ENCODE data around the gene MRAP. TPM values are rescaled to one million over a fixed set of nuclear protein-coding genes. Genes with fewer than 3 reads are reported as not detected.

MRAP gene
- total and polyA plus RNA-seq, 10 of the 15 experiments (the other 5 are each of a cell fraction or from before 2014, with no cell fraction given): 0.34 to 1.2 TPM; not detected in 8

DNA sequence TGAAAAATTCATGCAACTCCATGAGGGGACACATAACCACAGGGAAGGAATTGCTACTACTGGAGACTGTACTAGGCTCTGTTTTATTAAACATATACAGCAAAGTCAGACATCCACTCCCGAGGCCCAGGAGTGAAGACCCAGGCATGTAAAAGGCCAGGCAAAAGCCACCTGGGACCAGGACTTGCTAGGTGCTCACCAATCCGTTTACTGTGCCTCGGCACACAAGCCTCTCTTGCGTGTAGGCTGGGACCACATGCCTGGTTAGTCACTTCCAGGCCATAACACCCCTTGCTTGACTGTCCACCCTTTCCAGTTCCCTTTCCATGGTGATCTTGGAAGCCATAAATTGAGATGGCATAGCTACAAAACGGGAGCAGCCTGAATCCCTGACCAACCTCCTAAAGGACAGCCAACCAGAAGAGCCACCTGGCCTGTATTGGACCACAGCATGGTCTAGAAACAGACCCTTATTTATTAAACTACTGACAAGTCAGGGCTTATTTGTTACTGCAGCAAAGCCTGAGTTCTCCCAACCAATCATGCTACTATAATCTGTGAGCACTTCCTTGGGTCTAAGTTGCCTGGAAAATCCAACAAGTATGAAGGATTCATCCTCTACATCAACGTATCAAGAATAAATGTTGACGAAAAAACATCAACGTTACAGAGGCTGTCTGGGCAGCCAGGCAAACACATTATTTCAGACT, 54.5 kb downstream of the MRAP start (continued):
- TF ChIP-seq EP300 (IDR thresholded peaks at IDR 0.05; ENCODE audit: borderline replicate concordance in 1 of 2, control insufficient read depth in 1 of 2, low read depth in 2 of 2, low read length in 2 of 2) (no peak), ZNF207 (IDR thresholded peaks at IDR 0.05; ENCODE audit: borderline replicate concordance) (no peak), ZSCAN29 (IDR thresholded peaks at IDR 0.05) (no peak)

DNA sequence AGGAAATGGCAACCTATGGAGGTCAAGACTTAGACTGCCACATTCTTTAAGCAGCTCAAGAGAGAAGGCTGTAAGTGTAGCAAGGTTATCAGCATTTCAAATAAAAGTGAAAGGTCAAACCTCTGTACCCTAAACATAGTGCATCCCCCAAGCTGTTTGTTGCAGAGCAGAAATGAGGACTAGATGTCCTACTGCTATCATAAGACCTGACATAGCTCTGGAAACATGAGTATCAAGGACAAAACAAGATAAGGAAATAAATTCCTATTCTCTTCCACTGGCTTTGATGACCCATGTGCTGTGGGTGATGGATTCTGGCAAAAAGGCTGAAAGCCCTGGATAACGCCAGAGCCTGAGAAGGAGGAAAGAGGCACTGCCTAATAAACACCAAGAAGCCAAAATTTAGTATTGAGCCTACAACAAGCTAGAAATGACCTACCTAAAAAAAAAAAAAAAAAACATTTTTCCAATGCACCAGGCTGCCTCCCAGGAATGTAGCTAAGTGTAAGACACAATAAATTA, 58.3 kb downstream of the MRAP start:
- WGBS (ENCODE audit: insufficient coverage, insufficient replicate concordance, low lambda C conversion rate, missing lambda C conversion rate): 100% methylated on average over 1 of the region's 1 CpG
- ATAC-seq (no peak), DNase-seq (ENCODE audit: low read depth, low spot score) (no peak), FAIRE-seq (no peak)
- H3K4me3 ChIP-seq: no peak overlapping the region
- TF ChIP-seq, protein P1, sequence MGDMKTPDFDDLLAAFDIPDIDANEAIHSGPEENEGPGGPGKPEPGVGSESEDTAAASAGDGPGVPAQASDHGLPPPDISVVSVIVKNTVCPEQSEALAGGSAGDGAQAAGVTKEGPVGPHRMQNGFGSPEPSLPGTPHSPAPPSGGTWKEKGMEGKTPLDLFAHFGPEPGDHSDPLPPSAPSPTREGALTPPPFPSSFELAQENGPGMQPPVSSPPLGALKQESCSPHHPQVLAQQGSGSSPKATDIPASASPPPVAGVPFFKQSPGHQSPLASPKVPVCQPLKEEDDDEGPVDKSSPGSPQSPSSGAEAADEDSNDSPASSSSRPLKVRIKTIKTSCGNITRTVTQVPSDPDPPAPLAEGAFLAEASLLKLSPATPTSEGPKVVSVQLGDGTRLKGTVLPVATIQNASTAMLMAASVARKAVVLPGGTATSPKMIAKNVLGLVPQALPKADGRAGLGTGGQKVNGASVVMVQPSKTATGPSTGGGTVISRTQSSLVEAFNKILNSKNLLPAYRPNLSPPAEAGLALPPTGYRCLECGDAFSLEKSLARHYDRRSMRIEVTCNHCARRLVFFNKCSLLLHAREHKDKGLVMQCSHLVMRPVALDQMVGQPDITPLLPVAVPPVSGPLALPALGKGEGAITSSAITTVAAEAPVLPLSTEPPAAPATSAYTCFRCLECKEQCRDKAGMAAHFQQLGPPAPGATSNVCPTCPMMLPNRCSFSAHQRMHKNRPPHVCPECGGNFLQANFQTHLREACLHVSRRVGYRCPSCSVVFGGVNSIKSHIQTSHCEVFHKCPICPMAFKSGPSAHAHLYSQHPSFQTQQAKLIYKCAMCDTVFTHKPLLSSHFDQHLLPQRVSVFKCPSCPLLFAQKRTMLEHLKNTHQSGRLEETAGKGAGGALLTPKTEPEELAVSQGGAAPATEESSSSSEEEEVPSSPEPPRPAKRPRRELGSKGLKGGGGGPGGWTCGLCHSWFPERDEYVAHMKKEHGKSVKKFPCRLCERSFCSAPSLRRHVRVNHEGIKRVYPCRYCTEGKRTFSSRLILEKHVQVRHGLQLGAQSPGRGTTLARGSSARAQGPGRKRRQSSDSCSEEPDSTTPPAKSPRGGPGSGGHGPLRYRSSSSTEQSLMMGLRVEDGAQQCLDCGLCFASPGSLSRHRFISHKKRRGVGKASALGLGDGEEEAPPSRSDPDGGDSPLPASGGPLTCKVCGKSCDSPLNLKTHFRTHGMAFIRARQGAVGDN (IDR thresholded peaks at IDR 0.05): no peak
- TF ChIP-seq FOXM1 (IDR thresholded peaks at IDR 0.05; ENCODE audit: low read depth, low read length) (no peak), EED (IDR thresholded peaks at IDR 0.05; ENCODE audit: low read depth) (no peak), NR2C2 (IDR thresholded peaks at IDR 0.05; ENCODE audit: borderline replicate concordance, control insufficient read depth, insufficient read length, low read depth) (no peak), TCF3 (IDR thresholded peaks at IDR 0.05; ENCODE audit: borderline replicate concordance, insufficient read depth, low read depth, low read length) (no peak), SMC3 (IDR thresholded peaks at IDR 0.05; ENCODE audit: borderline replicate concordance, low read length) (no peak), PML (IDR thresholded peaks at IDR 0.05; ENCODE audit: low read length) (no peak)
- TF ChIP-seq, protein P2, sequence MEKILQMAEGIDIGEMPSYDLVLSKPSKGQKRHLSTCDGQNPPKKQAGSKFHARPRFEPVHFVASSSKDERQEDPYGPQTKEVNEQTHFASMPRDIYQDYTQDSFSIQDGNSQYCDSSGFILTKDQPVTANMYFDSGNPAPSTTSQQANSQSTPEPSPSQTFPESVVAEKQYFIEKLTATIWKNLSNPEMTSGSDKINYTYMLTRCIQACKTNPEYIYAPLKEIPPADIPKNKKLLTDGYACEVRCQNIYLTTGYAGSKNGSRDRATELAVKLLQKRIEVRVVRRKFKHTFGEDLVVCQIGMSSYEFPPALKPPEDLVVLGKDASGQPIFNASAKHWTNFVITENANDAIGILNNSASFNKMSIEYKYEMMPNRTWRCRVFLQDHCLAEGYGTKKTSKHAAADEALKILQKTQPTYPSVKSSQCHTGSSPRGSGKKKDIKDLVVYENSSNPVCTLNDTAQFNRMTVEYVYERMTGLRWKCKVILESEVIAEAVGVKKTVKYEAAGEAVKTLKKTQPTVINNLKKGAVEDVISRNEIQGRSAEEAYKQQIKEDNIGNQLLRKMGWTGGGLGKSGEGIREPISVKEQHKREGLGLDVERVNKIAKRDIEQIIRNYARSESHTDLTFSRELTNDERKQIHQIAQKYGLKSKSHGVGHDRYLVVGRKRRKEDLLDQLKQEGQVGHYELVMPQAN (conservative IDR thresholded peaks at IDR 0.05): no peak
- TF ChIP-seq, protein P3, sequence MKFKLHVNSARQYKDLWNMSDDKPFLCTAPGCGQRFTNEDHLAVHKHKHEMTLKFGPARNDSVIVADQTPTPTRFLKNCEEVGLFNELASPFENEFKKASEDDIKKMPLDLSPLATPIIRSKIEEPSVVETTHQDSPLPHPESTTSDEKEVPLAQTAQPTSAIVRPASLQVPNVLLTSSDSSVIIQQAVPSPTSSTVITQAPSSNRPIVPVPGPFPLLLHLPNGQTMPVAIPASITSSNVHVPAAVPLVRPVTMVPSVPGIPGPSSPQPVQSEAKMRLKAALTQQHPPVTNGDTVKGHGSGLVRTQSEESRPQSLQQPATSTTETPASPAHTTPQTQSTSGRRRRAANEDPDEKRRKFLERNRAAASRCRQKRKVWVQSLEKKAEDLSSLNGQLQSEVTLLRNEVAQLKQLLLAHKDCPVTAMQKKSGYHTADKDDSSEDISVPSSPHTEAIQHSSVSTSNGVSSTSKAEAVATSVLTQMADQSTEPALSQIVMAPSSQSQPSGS (IDR thresholded peaks at IDR 0.05; ENCODE audit: low read length): no peak
- H3K4me2 ChIP-seq (ENCODE audit: control insufficient read depth, insufficient read depth): no peak overlapping the region
- no TSS peak for BruUV-seq (replicated peaks)
- no peak overlapping the region for H3K9ac ChIP-seq (ENCODE audit: control insufficient read depth, insufficient read depth, low read length)
- in situ Hi-C loops (cut with MboI): no loop called here
- no peaks in the 10 kb centered on the region for H3K79me2 ChIP-seq (ENCODE audit: control insufficient read depth, insufficient read depth, low read length)
- ChIA-PET CTCF (interaction anchor here (0.6 kb wide), 1 partner anchor 577 kb away, joined by 4 read pairs; no protein-coding TSS in a partner anchor), POLR2A (interaction anchor here (0.5 to 0.6 kb wide), 3 partner anchors 10 to 1186 kb away, joined by 3 to 6 read pairs (median 5); no protein-coding TSS in a partner anchor), SMC1A (ENCODE audit: uncharacterized antibody, unreplicated experiment) (no interaction called here), RAD21 (ENCODE audit: unreplicated experiment) (no interaction called here)
- H3K27me3 ChIP-seq (replicated peaks in 1 of 2; ENCODE audit: control insufficient read depth in 2 of 2, insufficient read depth in 2 of 2, low read length in 1 of 2): no peaks in the 10 kb centered on the region
- H3K4me1 ChIP-seq (ENCODE audit: control insufficient read depth, insufficient read depth, low read length): no peaks in the 10 kb centered on the region
- intact Hi-C loops (cut with micrococcal nuclease; ENCODE audit: unreplicated experiment): no loop called here
- no peaks in the 10 kb centered on the region for H3K9me3 ChIP-seq (replicated peaks; ENCODE audit: control insufficient read depth, insufficient read depth, low read length)
- no peak overlapping the region for H3K27ac ChIP-seq (ENCODE audit: control insufficient read depth, insufficient read depth)
- H4K20me1 ChIP-seq (ENCODE audit: control insufficient read depth, insufficient read depth): no peaks in the 10 kb centered on the region
- H2AFZ ChIP-seq (ENCODE audit: control insufficient read depth, low read depth, low read length): no peak overlapping the region
- H3K36me3 ChIP-seq (ENCODE audit: control insufficient read depth in 2 of 2, insufficient read depth in 2 of 2, low read length in 1 of 2): peaks cover 38 to 41% of the 10 kb centered on the region in 2 experiments; a peak in 3 of 4 replicates
